PFSK-1 (cell line): ENCODE results near the gene NDUFA9.

Experiments
- POLR2AphosphoS5 ChIP-seq: IDR thresholded peaks from 2 replicates; pipeline ENCODE4 v1.6.1; 2012; ENCODE audit warnings: low read depth, mild to moderate bottlenecking, control low read depth, low read length, moderate library complexity
- SIN3A ChIP-seq: IDR thresholded peaks from 2 replicates; pipeline ENCODE4 v1.6.1; 2012; ENCODE audit warnings: mild to moderate bottlenecking, low read length, moderate library complexity, borderline replicate concordance; ENCODE audit not compliant: insufficient read depth

GRCh38 chr12:4626543-4626942, 22.4 kb upstream of the NDUFA9 start:
- TF ChIP-seq POLR2AphosphoS5 = no peak
- TF ChIP-seq SIN3A = no peak
